ENCODE data around the gene PPFIA1. TPM values are rescaled to one million over a fixed set of nuclear protein-coding genes. Genes with fewer than 3 reads are reported as not detected.

The PPFIA1 gene
- total and polyA plus RNA-seq, 2 of the 13 experiments (the other 11 are each of a cell fraction or from before 2014, with no cell fraction given), result 29.9 to 45.2 TPM

DNA sequence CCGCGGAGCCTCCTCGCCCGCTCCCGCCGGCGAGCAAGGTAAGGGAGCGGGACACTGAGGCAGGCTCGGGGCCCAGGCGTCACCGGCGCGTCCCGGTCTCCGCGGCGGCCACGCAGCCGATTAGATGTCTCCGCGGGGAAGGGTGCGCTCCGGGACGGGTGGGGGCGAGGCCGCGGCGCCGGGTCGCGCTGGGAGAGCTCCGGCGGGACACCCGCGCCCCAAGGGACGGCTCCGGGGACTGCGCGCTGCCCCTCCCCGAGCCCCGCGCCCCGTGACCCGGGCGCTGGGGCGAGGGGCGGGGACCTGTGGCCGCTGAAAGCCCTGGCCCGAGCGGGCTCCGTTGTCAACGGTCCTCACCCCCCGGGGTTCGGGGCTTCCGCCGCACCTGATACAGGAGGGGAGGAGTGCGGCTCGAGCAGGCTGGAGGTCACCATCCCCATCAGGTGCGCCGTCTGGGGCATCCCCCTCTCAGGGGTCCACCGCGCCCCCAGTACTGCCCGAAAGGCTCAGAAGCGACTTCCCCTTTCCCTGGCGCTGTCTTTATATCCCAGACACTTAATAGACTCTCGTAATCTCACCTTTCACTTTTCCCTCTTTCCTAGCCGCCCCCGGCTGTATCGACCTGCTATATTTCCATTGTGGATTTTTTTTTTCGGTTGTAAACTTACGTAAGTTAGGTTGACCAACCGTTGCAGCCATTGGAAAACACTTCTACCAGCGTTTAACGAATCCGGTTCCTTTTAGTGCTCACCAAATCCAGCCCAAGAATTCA lies 573 bp downstream of the PPFIA1 start (continued):
- TF ChIP-seq, protein P1, sequence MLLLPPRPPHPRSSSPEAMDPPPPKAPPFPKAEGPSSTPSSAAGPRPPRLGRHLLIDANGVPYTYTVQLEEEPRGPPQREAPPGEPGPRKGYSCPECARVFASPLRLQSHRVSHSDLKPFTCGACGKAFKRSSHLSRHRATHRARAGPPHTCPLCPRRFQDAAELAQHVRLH (CRISPR knock-in tag; IDR thresholded peaks at IDR 0.05; ENCODE audit: borderline replicate concordance, low read depth), result no peak
- no peak for TF ChIP-seq ZNF230 (CRISPR knock-in tag; IDR thresholded peaks at IDR 0.05)
- TF ChIP-seq NFYB (CRISPR knock-in tag; IDR thresholded peaks at IDR 0.05), result peak; percentile 9; the same call in 1 of the 2 replicates
- no peak for TF ChIP-seq SSRP1 (CRISPR knock-in tag; IDR thresholded peaks at IDR 0.05)
- TF ChIP-seq ZNF703 (CRISPR knock-in tag; IDR thresholded peaks at IDR 0.05; ENCODE audit: borderline replicate concordance), result no peak
- TF ChIP-seq, protein P2, sequence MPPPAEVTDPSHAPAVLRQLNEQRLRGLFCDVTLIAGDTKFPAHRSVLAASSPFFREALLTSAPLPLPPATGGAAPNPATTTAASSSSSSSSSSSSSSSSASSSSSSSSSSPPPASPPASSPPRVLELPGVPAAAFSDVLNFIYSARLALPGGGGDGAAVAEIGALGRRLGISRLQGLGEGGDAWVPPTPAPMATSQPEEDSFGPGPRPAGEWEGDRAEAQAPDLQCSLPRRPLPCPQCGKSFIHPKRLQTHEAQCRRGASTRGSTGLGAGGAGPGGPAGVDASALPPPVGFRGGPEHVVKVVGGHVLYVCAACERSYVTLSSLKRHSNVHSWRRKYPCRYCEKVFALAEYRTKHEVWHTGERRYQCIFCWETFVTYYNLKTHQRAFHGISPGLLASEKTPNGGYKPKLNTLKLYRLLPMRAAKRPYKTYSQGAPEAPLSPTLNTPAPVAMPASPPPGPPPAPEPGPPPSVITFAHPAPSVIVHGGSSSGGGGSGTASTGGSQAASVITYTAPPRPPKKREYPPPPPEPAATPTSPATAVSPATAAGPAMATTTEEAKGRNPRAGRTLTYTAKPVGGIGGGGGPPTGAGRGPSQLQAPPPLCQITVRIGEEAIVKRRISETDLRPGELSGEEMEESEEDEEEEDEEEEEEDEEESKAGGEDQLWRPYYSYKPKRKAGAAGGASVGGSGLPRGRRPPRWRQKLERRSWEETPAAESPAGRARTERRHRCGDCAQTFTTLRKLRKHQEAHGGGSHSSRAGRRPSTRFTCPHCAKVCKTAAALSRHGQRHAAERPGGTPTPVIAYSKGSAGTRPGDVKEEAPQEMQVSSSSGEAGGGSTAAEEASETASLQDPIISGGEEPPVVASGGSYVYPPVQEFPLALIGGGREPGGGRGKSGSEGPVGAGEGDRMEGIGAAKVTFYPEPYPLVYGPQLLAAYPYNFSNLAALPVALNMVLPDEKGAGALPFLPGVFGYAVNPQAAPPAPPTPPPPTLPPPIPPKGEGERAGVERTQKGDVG (CRISPR knock-in tag; IDR thresholded peaks at IDR 0.05; ENCODE audit: borderline replicate concordance), result no peak
- TF ChIP-seq ZNF44 (CRISPR knock-in tag; IDR thresholded peaks at IDR 0.05), result no peak
- no peak for TF ChIP-seq TOPORS (CRISPR knock-in tag; IDR thresholded peaks at IDR 0.05)
- TF ChIP-seq ZNF616 (CRISPR knock-in tag; IDR thresholded peaks at IDR 0.05; ENCODE audit: low read depth), result no peak
- TF ChIP-seq, protein P3, sequence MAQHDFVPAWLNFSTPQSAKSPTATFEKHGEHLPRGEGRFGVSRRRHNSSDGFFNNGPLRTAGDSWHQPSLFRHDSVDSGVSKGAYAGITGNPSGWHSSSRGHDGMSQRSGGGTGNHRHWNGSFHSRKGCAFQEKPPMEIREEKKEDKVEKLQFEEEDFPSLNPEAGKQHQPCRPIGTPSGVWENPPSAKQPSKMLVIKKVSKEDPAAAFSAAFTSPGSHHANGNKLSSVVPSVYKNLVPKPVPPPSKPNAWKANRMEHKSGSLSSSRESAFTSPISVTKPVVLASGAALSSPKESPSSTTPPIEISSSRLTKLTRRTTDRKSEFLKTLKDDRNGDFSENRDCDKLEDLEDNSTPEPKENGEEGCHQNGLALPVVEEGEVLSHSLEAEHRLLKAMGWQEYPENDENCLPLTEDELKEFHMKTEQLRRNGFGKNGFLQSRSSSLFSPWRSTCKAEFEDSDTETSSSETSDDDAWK (CRISPR knock-in tag; IDR thresholded peaks at IDR 0.05), result no peak
- TF ChIP-seq ZNF562 (CRISPR knock-in tag; IDR thresholded peaks at IDR 0.05; ENCODE audit: borderline replicate concordance), result no peak
- no peak for TF ChIP-seq IRX3 (CRISPR knock-in tag; IDR thresholded peaks at IDR 0.05; ENCODE audit: borderline replicate concordance, low read depth)
- TF ChIP-seq, protein P4, sequence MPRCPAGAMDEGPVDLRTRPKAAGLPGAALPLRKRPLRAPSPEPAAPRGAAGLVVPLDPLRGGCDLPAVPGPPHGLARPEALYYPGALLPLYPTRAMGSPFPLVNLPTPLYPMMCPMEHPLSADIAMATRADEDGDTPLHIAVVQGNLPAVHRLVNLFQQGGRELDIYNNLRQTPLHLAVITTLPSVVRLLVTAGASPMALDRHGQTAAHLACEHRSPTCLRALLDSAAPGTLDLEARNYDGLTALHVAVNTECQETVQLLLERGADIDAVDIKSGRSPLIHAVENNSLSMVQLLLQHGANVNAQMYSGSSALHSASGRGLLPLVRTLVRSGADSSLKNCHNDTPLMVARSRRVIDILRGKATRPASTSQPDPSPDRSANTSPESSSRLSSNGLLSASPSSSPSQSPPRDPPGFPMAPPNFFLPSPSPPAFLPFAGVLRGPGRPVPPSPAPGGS (CRISPR knock-in tag; IDR thresholded peaks at IDR 0.05), result no peak
- TF ChIP-seq ZNF563 (CRISPR knock-in tag; IDR thresholded peaks at IDR 0.05), result peak; percentile 39; the same call in 1 of the 2 replicates
- TF ChIP-seq, protein P5, sequence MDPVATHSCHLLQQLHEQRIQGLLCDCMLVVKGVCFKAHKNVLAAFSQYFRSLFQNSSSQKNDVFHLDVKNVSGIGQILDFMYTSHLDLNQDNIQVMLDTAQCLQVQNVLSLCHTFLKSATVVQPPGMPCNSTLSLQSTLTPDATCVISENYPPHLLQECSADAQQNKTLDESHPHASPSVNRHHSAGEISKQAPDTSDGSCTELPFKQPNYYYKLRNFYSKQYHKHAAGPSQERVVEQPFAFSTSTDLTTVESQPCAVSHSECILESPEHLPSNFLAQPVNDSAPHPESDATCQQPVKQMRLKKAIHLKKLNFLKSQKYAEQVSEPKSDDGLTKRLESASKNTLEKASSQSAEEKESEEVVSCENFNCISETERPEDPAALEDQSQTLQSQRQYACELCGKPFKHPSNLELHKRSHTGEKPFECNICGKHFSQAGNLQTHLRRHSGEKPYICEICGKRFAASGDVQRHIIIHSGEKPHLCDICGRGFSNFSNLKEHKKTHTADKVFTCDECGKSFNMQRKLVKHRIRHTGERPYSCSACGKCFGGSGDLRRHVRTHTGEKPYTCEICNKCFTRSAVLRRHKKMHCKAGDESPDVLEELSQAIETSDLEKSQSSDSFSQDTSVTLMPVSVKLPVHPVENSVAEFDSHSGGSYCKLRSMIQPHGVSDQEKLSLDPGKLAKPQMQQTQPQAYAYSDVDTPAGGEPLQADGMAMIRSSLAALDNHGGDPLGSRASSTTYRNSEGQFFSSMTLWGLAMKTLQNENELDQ (CRISPR knock-in tag; IDR thresholded peaks at IDR 0.05; ENCODE audit: borderline replicate concordance), result no peak
- no peak for TF ChIP-seq MED13 (CRISPR knock-in tag; IDR thresholded peaks at IDR 0.05)
- no peak for TF ChIP-seq ZNF564 (CRISPR knock-in tag; IDR thresholded peaks at IDR 0.05)
- TF ChIP-seq, protein P6, sequence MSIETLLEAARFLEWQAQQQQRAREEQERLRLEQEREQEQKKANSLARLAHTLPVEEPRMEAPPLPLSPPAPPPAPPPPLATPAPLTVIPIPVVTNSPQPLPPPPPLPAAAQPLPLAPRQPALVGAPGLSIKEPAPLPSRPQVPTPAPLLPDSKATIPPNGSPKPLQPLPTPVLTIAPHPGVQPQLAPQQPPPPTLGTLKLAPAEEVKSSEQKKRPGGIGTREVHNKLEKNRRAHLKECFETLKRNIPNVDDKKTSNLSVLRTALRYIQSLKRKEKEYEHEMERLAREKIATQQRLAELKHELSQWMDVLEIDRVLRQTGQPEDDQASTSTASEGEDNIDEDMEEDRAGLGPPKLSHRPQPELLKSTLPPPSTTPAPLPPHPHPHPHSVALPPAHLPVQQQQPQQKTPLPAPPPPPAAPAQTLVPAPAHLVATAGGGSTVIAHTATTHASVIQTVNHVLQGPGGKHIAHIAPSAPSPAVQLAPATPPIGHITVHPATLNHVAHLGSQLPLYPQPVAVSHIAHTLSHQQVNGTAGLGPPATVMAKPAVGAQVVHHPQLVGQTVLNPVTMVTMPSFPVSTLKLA (IDR thresholded peaks at IDR 0.05), result no peak
- TF ChIP-seq SMYD3 (CRISPR knock-in tag; IDR thresholded peaks at IDR 0.05), result no peak

All from HepG2 (cell line).